GM11168 (cell line): Measurements from ENCODE around the gene ZNF831.

Experiments used
- in situ Hi-C: fragments of 300-500 bp; cut with MboI; formaldehyde crosslinking; loops from one replicate; pipeline ENCODE4 v1.12.0; 2022; ENCODE audit warnings: low sequenced_read_pairs; ENCODE audit not compliant: unreplicated experiment

ZNF831 gene

GRCh38 chr20:59207235-59207634 lies 43.6 kb downstream of the ZNF831 start:
- in situ Hi-C loops: loop anchor here (5.0 to 10.0 kb wide), 2 partner anchors 120 to 342 kb away; no protein-coding TSS in a partner anchor

- in situ Hi-C loops: loop anchor here (5.0 to 10.0 kb wide), 2 partner anchors 121 to 343 kb away; no protein-coding TSS in a partner anchor
These were observed 44.2 kb downstream of the ZNF831 start for GRCh38 chr20:59207742-59208357.

- in situ Hi-C loops: no loop called here
These were observed 46.6 kb downstream of the ZNF831 start for GRCh38 chr20:59210186-59210585.

- in situ Hi-C loops: no loop called here
These were observed 47.7 kb downstream of the ZNF831 start for GRCh38 chr20:59211208-59211765.

GRCh38 chr20:59214073-59214472 lies 50.5 kb downstream of the ZNF831 start:
- in situ Hi-C loops: no loop called here

GRCh38 chr20:59214606-59215547 lies 51.3 kb downstream of the ZNF831 start:
- in situ Hi-C loops: no loop called here

- in situ Hi-C loops: no loop called here
These were observed 53.6 kb downstream of the ZNF831 start for GRCh38 chr20:59217173-59217572.

GRCh38 chr20:59217794-59218280 lies 54.2 kb downstream of the ZNF831 start:
- in situ Hi-C loops: no loop called here

- in situ Hi-C loops: no loop called here
These were observed 55.6 kb downstream of the ZNF831 start for GRCh38 chr20:59219211-59219610.

- in situ Hi-C loops: no loop called here
These were observed 56.5 kb downstream of the ZNF831 start for GRCh38 chr20:59220161-59220560.

- in situ Hi-C loops: no loop called here
These were observed 57.6 kb downstream of the ZNF831 start for GRCh38 chr20:59221049-59221706.

- in situ Hi-C loops: no loop called here
These were observed 58.2 kb downstream of the ZNF831 start for GRCh38 chr20:59221707-59222252.

- in situ Hi-C loops: no loop called here
These were observed 58.9 kb downstream of the ZNF831 start for GRCh38 chr20:59222253-59223181.

GRCh38 chr20:59223182-59223601 lies 59.6 kb downstream of the ZNF831 start:
- in situ Hi-C loops: no loop called here

- in situ Hi-C loops: no loop called here
These were observed 60.1 kb downstream of the ZNF831 start for GRCh38 chr20:59223750-59224149.

GRCh38 chr20:59224236-59224635 lies 60.6 kb downstream of the ZNF831 start:
- in situ Hi-C loops: no loop called here

- in situ Hi-C loops: no loop called here
These were observed 66.8 kb downstream of the ZNF831 start for GRCh38 chr20:59230385-59230784.

- in situ Hi-C loops: no loop called here
These were observed 67.6 kb downstream of the ZNF831 start for GRCh38 chr20:59231124-59231804.
